Adrenal gland (tissue), 12 donors: ENCODE data around the gene CCSER1. TPM values are rescaled to one million over a fixed set of nuclear protein-coding genes. Genes with fewer than 3 reads are reported as not detected.
A peak's percentile ranks its signal among the peaks of the same experiment; 100 is the strongest.

Experiments
- DNase-seq, 7 donors: peaks; one replicate each; pipeline ENCODE4 v3.0.0-alpha.2; 2019 to 2020
- H3K27ac ChIP-seq, 5 donors: fragments of 200-600 bp; sonication (generic) in 4 of 5; 1 replicate in 3 of 5; 2 replicates in 2 of 5; pipeline versions ENCODE4 v1.5.1 to v1.8.0; 2016 to 2020; ENCODE audit warnings: mild to moderate bottlenecking in 1 of 5
- H3K27me3 ChIP-seq: fragments of 200-600 bp; 2 replicates; pipeline ENCODE4 v1.8.0; 2021
- H3K36me3 ChIP-seq, 2 donors: fragments of 200-600 bp; replicated peaks in 1 of 2; 1 replicate in 1 of 2; 2 replicates in 1 of 2; pipeline versions ENCODE4 v1.5.1 to v1.8.0; 2018 to 2022
- H3K4me1 ChIP-seq, 2 donors: fragments of 200-600 bp; replicated peaks in 1 of 2; 1 replicate in 1 of 2; 2 replicates in 1 of 2; pipeline versions ENCODE4 v1.5.1 to v1.8.0; 2018 to 2021
- H3K4me3 ChIP-seq, 4 donors: fragments of 200-600 bp; sonication (generic) in 3 of 4; one replicate each; pipeline ENCODE4 v1.5.1; 2016 to 2018
- H3K9me3 ChIP-seq, 3 donors: fragments of 200-600 bp; sonication (generic) in 1 of 3; replicated peaks in 1 of 3; 1 replicate in 2 of 3; 2 replicates in 1 of 3; pipeline versions ENCODE4 v1.5.1 to v1.8.0; 2016 to 2021
- CTCF ChIP-seq, 6 experiments: fragments of 450-650 bp in 4 of 6; fragments of 200-600 bp in 2 of 6; sonication (generic) in 1 of 6; IDR thresholded peaks; 1 replicate in 5 of 6; 2 replicates in 1 of 6; pipeline versions ENCODE4 v1.5.1 to v1.8.0; 2016 to 2021; ENCODE audit warnings: antibody characterized with exemption in 6 of 6, mild to moderate bottlenecking in 2 of 6, moderate library complexity in 1 of 6
- POLR2A ChIP-seq, 2 donors: fragments of 450-650 bp; IDR thresholded peaks; one replicate each; pipeline ENCODE4 v1.6.1; 2017; ENCODE audit warnings: antibody characterized with exemption in 2 of 2, mild to moderate bottlenecking in 2 of 2, moderate library complexity in 1 of 2
- WGBS, 4 donors: extraction: QIAGEN DNeasy Blood & Tissue Kit in 2 of 4; methylation state at CpG; one replicate each; pipeline versions ENCODE4 v1.1.5 to v1.1.7; 2013 to 2017; 5-methylcytosine and 5-hydroxymethylcytosine counted together
- intact Hi-C, 2 donors: fragments of 100-400 bp; cut with DNase I; formaldehyde crosslinking; loops; one replicate each; pipeline versions ENCODE4 v1.14.1 to v1.15.0; 2022 to 2023
- polyA plus RNA-seq, 3 donors: library from polyadenylated mRNA; stranded (reverse); fragments of 200-250 nt in 2 of 3; fragments of 350-450 nt in 1 of 3; fragmentation: Illumina TruSeq in 1 of 3; extraction: RNeasy Lipid Tissue Mini Kit (QIAGEN cat#74804) in 1 of 3; gene quantifications; one replicate each; pipeline ENCODE4 v1.2.3, GENCODE V29; 2013 to 2014
- total RNA-seq, 9 donors: library from RNA; depleted of rRNA in 4 of 9; stranded (reverse); fragments of >200 nt in 4 of 9; fragments of 120-200 nt in 1 of 9; fragmentation: NEBNext Ultra II Directional in 1 of 9; extraction: Animal tissue kit (Norgen Biotek cat#: 25700) in 1 of 9; gene quantifications; one replicate each; pipeline versions ENCODE4 v1.1.0 to v1.2.4, GENCODE V29; 2013 to 2023
- donor health status: healthy with polysubstance abuse.
- donor health status: Bipolar disorder and iron deficiency.
- donor health status: DM: yes; HTN: yes; CAD: no.
- donor health status: DM: no; HTN: no; CAD: no.
- donor health status: DM: no; HTN: no; CAD: no.
- donor health status: DM: yes; HTN: yes; CAD: no.

CCSER1 gene
- total and polyA plus RNA-seq, 12 donors = 0.14 to 11.7 (median 2.3) TPM; not detected in 1

GRCh38 chr4:90095000-90095399 lies 32.2 kb upstream of the CCSER1 start:
- WGBS, 4 donors = 6 to 33% (median 21%) methylated on average over 1 of the region's 1 CpG
- no peak for TF ChIP-seq CTCF (IDR thresholded peaks at IDR 0.05)
- TF ChIP-seq POLR2A (IDR thresholded peaks at IDR 0.05) = no peak

GRCh38 chr4:90099812-90100211 lies 27.4 kb upstream of the CCSER1 start:
- H3K27ac ChIP-seq = no peak overlapping the region
- H3K36me3 ChIP-seq = no peaks in the 10 kb centered on the region
- H3K4me3 ChIP-seq = no peak overlapping the region
- no peaks in the 10 kb centered on the region for H3K4me1 ChIP-seq
- TF ChIP-seq CTCF (IDR thresholded peaks at IDR 0.05) = no peak
- no peaks in the 10 kb centered on the region for H3K9me3 ChIP-seq
- peaks cover 3% of the 10 kb centered on the region for H3K27me3 ChIP-seq
- intact Hi-C loops = no loop called here
- 72 to 82% (median 74%) methylated on average over 2 to 3 of the region's 3 CpGs for WGBS, 4 donors
- DNase-seq = peak in 2 of 7 donors; percentile 13 to 22

More at GRCh38 chr4:90095000-90095399, 32.2 kb upstream of the CCSER1 start:
- Histone ChIP-seq H3K27me3 (peaks cover 8% of the 10 kb centered on the region), H3K4me3 (no peak overlapping the region), H3K36me3 (no peaks in the 10 kb centered on the region), H3K27ac (no peak overlapping the region), H3K4me1 (no peaks in the 10 kb centered on the region), H3K9me3 (no peaks in the 10 kb centered on the region)
- no peak for DNase-seq
- intact Hi-C loops = no loop called here

- TF ChIP-seq POLR2A (IDR thresholded peaks at IDR 0.05) (no peak), CTCF (IDR thresholded peaks at IDR 0.05) (no peak)
- no peaks in the 10 kb centered on the region for H3K36me3 ChIP-seq
- no peak for DNase-seq
- 84 to 94% (median 87%) methylated on average over 3 of the region's 3 CpGs for WGBS, 4 donors
- intact Hi-C loops = no loop called here
- no peaks in the 10 kb centered on the region for H3K9me3 ChIP-seq
- H3K27me3 ChIP-seq = no peaks in the 10 kb centered on the region
- no peaks in the 10 kb centered on the region for H3K4me1 ChIP-seq
- H3K27ac ChIP-seq = no peak overlapping the region
- H3K4me3 ChIP-seq = no peak overlapping the region
These were observed 23.2 kb upstream of the CCSER1 start for GRCh38 chr4:90103991-90104390.

GRCh38 chr4:90105274-90105673 lies 21.9 kb upstream of the CCSER1 start:
- H3K4me3 ChIP-seq = no peak overlapping the region
- no peak overlapping the region for H3K27ac ChIP-seq
- 16 to 27% (median 23%) methylated on average over 2 of the region's 2 CpGs for WGBS, 4 donors
- DNase-seq = no peak
- H3K9me3 ChIP-seq = no peaks in the 10 kb centered on the region
- H3K4me1 ChIP-seq = no peaks in the 10 kb centered on the region
- H3K27me3 ChIP-seq = no peaks in the 10 kb centered on the region
- TF ChIP-seq CTCF (IDR thresholded peaks at IDR 0.05) (no peak), POLR2A (IDR thresholded peaks at IDR 0.05) (no peak)
- no peaks in the 10 kb centered on the region for H3K36me3 ChIP-seq
- intact Hi-C loops = no loop called here
